H1 (cell line): ENCODE data around the gene CACNA2D3.

Experiments
- BCL11A ChIP-seq, 2 experiments: IDR thresholded peaks; one replicate each; pipeline ENCODE4 v1.6.1; 2011; ENCODE audit warnings: low read depth in 2 of 2, low read length in 2 of 2, mild to moderate bottlenecking in 2 of 2
- GABPA ChIP-seq: IDR thresholded peaks from 2 replicates; pipeline ENCODE4 v1.6.1; 2011; ENCODE audit warnings: mild to moderate bottlenecking, low read length, moderate library complexity, borderline replicate concordance; ENCODE audit not compliant: insufficient read depth
- JUN ChIP-seq: IDR thresholded peaks from 2 replicates; pipeline ENCODE4 v1.6.1; 2011; ENCODE audit warnings: low read depth, mild to moderate bottlenecking, improper control_type of control experiment, low read length
- POLR2A ChIP-seq, 2 experiments: IDR thresholded peaks; 1 replicate in 1 of 2; 2 replicates in 1 of 2; pipeline ENCODE4 v1.6.1; 2011; ENCODE audit warnings: low read depth in 2 of 2, low read length in 2 of 2, mild to moderate bottlenecking in 2 of 2; ENCODE audit errors: control extremely low read depth in 1 of 2
- POLR2AphosphoS5 ChIP-seq: IDR thresholded peaks from 2 replicates; pipeline ENCODE4 v1.6.1; 2011; ENCODE audit warnings: low read depth, low read length
- SIRT6 ChIP-seq: IDR thresholded peaks from one replicate; pipeline ENCODE4 v1.7.1; 2012; ENCODE audit warnings: low read length, inconsistent platforms
- TF ChIP-seq, protein P1 (sequence below), 3 experiments: IDR thresholded peaks; 1 replicate in 2 of 3; 2 replicates in 1 of 3; pipeline versions ENCODE4 v1.5.1 to v1.6.1; 2011; ENCODE audit warnings: low read length in 3 of 3, mild to moderate bottlenecking in 3 of 3, inconsistent platforms in 2 of 3, low read depth in 1 of 3, moderate library complexity in 1 of 3; ENCODE audit not compliant: insufficient read depth in 1 of 3; ENCODE audit errors: control extremely low read depth in 1 of 3

DNA sequence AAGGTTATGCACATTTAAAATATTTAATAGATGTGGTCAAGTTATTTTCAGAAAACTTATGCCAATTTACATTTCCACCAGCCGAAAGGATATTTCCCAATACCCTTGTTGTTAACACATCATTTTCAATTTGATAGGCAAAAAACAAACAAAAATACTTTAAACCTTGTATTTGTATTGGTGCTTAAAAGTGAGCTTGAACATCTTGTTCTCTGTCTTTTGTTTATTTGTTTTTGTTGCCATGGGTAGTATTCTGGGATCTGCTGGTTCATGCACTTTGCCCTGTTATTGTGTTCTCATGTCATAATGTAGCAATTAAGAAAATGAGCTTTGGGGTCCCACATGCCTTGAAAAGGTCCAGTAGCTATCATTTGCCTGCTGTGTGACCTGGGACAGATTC is 614.1 kb downstream of the CACNA2D3 start:
- TF ChIP-seq BCL11A (IDR thresholded peaks at IDR 0.05; ENCODE audit: low read depth in 2 of 2, low read length in 2 of 2) (no peak), SIRT6 (no peak), POLR2A (IDR thresholded peaks at IDR 0.05; ENCODE audit: control extremely low read depth in 1 of 2, low read depth in 2 of 2, low read length in 2 of 2) (no peak), POLR2AphosphoS5 (no peak), GABPA (no peak), JUN (no peak)
- TF ChIP-seq, protein P1, sequence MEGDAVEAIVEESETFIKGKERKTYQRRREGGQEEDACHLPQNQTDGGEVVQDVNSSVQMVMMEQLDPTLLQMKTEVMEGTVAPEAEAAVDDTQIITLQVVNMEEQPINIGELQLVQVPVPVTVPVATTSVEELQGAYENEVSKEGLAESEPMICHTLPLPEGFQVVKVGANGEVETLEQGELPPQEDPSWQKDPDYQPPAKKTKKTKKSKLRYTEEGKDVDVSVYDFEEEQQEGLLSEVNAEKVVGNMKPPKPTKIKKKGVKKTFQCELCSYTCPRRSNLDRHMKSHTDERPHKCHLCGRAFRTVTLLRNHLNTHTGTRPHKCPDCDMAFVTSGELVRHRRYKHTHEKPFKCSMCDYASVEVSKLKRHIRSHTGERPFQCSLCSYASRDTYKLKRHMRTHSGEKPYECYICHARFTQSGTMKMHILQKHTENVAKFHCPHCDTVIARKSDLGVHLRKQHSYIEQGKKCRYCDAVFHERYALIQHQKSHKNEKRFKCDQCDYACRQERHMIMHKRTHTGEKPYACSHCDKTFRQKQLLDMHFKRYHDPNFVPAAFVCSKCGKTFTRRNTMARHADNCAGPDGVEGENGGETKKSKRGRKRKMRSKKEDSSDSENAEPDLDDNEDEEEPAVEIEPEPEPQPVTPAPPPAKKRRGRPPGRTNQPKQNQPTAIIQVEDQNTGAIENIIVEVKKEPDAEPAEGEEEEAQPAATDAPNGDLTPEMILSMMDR (IDR thresholded peaks at IDR 0.05; ENCODE audit: control extremely low read depth in 1 of 3, insufficient read depth in 1 of 3, low read depth in 1 of 3, low read length in 3 of 3): no peak
